Tibial nerve (tissue), 3 donors: ENCODE data around the gene FBXL19.

ENCODE experiments used
- CTCF ChIP-seq, 5 experiments: fragments of 200-600 bp in 3 of 5; fragments of 450-650 bp in 2 of 5; sonication (generic) in 3 of 5; IDR thresholded peaks; one replicate each; pipeline ENCODE4 v1.5.1; 2016 to 2019; ENCODE audit warnings: antibody characterized with exemption in 5 of 5, mild to moderate bottlenecking in 3 of 5, moderate library complexity in 2 of 5
- POLR2A ChIP-seq, 2 donors: fragments of 450-650 bp; IDR thresholded peaks; one replicate each; pipeline ENCODE4 v1.6.1; 2017; ENCODE audit warnings: antibody characterized with exemption in 2 of 2, mild to moderate bottlenecking in 2 of 2, moderate library complexity in 2 of 2

- TF ChIP-seq CTCF (IDR thresholded peaks at IDR 0.05) (no peak), POLR2A (IDR thresholded peaks at IDR 0.05) (no peak)
Measured at GRCh38 chr16:30989469-30990047, 66.2 kb downstream of the FBXL19 start.
